ENCODE results near the gene SZRD1.
A peak's percentile ranks its signal among the peaks of the same experiment; 100 is the strongest.
"Not testable (repeated sequence)": the region's sequence is repeated elsewhere in the genome, so short reads cannot be mapped to it uniquely, and the experiment has no call there.

SZRD1 gene

GRCh38 chr1:16366722-16367257 is at the start of gene SZRD1:
TSS of gene SZRD1 (plus strand) at chr1:16367242. CDS start at chr1:16367258, 16 bp downstream.
- DNase-seq, result peak; percentile 96

GRCh38 chr1:16318555-16318954 is 48.5 kb upstream of the SZRD1 start:
- DNase-seq, result no peak

- DNase-seq, result no peak
Observed at GRCh38 chr1:16321176-16321867, 45.7 kb upstream of the SZRD1 start.

- DNase-seq, result no peak
Observed at GRCh38 chr1:16324456-16324890, 42.6 kb upstream of the SZRD1 start.

- no peak for DNase-seq
Observed at GRCh38 chr1:16326833-16327404, 40.1 kb upstream of the SZRD1 start.

GRCh38 chr1:16334655-16335340 is 32.2 kb upstream of the SZRD1 start:
- no peak for DNase-seq

- DNase-seq, result no peak
Observed at GRCh38 chr1:16338961-16339360, 28.1 kb upstream of the SZRD1 start.

GRCh38 chr1:16340673-16341072 is 26.4 kb upstream of the SZRD1 start:
- DNase-seq, result no peak

GRCh38 chr1:16342331-16343062 is 24.5 kb upstream of the SZRD1 start:
- DNase-seq, result no peak

- DNase-seq, result not testable (repeated sequence)
Observed at GRCh38 chr1:16343276-16343675, 23.8 kb upstream of the SZRD1 start.

GRCh38 chr1:16348414-16349182 is 18.4 kb upstream of the SZRD1 start:
- no peak for DNase-seq

- DNase-seq, result no peak
Observed at GRCh38 chr1:16349847-16350406, 17.1 kb upstream of the SZRD1 start.

- no peak for DNase-seq
Observed at GRCh38 chr1:16351456-16351993, 15.5 kb upstream of the SZRD1 start.

- peak; percentile 93 for DNase-seq
Observed at GRCh38 chr1:16351994-16352841, 14.8 kb upstream of the SZRD1 start, which contains the start of gene FBXO42. TSS of gene FBXO42 (minus strand) at chr1:16352480. CDS start at chr1:16315418, 37,062 bp downstream.

GRCh38 chr1:16352842-16353535 is 14.1 kb upstream of the SZRD1 start:
- no peak for DNase-seq

- no peak for DNase-seq
Observed at GRCh38 chr1:16354619-16355018, 12.4 kb upstream of the SZRD1 start.

- no peak for DNase-seq
Observed at GRCh38 chr1:16356867-16357266, 10.2 kb upstream of the SZRD1 start.

- not testable (repeated sequence) for DNase-seq
Observed at GRCh38 chr1:16365146-16365498, 1.9 kb upstream of the SZRD1 start.

- peak; percentile 90 for DNase-seq
Observed at GRCh38 chr1:16367258-16367967, 371 bp downstream of the SZRD1 start.
